Measurements from ENCODE around the gene CATSPER1. TPM values are rescaled to one million over a fixed set of nuclear protein-coding genes. Genes with fewer than 3 reads are reported as not detected.

The CATSPER1 gene
- total RNA-seq, 2 donors from 2014 or later, result not detected

DNA sequence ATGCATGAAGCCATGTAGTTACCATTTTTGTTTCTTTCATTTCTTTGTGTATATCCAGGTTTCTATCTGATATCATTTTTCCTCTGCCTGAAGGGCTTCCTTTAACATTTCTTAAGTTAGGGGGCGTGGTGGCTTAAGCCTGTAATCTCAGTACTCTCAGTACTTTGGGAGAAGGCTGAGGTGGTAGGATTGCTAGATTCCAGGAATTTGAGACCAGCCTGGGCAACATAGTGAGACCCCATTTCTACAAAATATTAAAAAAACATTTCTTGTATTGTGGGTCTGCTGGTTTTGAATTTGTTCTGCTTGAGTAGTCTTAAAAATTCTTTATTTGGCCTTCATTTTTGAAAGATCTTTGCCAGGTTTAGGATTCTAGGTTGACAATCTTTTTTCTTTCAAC lies 38.3 kb upstream of the CATSPER1 start:
- WGBS, 2 experiments (ENCODE audit: insufficient coverage in 1 of 2, insufficient read length in 1 of 2), result 93% methylated on average over 1 of the region's 1 CpG; no CpG with 5 or more reads in 1 of the 2 experiments
- Histone ChIP-seq H3K27ac (ENCODE audit: low read depth, low read length) (no peak overlapping the region), H3K4me1 (ENCODE audit: control insufficient read depth, insufficient read depth, low read length) (peaks cover 5% of the 10 kb centered on the region), H3K36me3 (ENCODE audit: control insufficient read depth, insufficient read depth, low read length) (peaks cover 97% of the 10 kb centered on the region), H3K9me3 (ENCODE audit: control insufficient read depth, low read length) (peaks cover 24% of the 10 kb centered on the region), H3K9ac (ENCODE audit: extremely low read depth, low read length, poor library complexity, severe bottlenecking) (no peak overlapping the region), H3K27me3 (ENCODE audit: control insufficient read depth, insufficient read depth, low read length, poor library complexity, severe bottlenecking) (no peaks in the 10 kb centered on the region), H3K4me3 (ENCODE audit: low read length) (no peak overlapping the region)
- H3K27ac Mint-ChIP-seq, result no peak overlapping the region
- peaks cover 1% of the 10 kb centered on the region for H3K9me3 Mint-ChIP-seq
- TF ChIP-seq, protein P1, sequence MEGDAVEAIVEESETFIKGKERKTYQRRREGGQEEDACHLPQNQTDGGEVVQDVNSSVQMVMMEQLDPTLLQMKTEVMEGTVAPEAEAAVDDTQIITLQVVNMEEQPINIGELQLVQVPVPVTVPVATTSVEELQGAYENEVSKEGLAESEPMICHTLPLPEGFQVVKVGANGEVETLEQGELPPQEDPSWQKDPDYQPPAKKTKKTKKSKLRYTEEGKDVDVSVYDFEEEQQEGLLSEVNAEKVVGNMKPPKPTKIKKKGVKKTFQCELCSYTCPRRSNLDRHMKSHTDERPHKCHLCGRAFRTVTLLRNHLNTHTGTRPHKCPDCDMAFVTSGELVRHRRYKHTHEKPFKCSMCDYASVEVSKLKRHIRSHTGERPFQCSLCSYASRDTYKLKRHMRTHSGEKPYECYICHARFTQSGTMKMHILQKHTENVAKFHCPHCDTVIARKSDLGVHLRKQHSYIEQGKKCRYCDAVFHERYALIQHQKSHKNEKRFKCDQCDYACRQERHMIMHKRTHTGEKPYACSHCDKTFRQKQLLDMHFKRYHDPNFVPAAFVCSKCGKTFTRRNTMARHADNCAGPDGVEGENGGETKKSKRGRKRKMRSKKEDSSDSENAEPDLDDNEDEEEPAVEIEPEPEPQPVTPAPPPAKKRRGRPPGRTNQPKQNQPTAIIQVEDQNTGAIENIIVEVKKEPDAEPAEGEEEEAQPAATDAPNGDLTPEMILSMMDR (conservative IDR thresholded peaks at IDR 0.05), result no peak
- no peak for DNase-seq
- H3K4me3 Mint-ChIP-seq, result no peak overlapping the region
- peaks cover 9% of the 10 kb centered on the region for H3K4me1 Mint-ChIP-seq
- no peaks in the 10 kb centered on the region for H3K27me3 Mint-ChIP-seq (ENCODE audit: insufficient read depth)
- peaks cover 89% of the 10 kb centered on the region for H3K36me3 Mint-ChIP-seq (ENCODE audit: low read depth)

DNA sequence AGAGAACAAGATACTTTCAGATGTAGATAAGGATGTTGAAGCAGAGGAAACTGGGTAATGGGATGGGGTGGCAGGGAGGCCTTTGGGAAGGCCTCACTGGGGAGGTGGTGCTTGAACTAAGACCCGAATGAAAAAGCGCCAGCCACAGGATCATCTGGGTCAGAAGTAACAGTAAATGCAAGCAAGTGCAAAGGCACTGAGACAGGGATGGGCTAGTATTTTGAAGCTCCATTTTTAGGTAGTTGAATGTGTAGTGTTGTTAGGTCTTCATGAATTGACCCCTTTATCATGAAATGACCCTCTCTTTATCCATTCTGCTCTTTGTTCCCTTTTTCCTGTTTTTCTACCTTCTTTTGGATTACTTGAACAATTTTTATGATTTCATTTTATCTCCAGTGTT lies 37.6 kb upstream of the CATSPER1 start:
- Mint-ChIP-seq H3K27ac (no peak overlapping the region), H3K36me3 (ENCODE audit: low read depth) (peaks cover 90% of the 10 kb centered on the region)
- TF ChIP-seq, protein P1 (conservative IDR thresholded peaks at IDR 0.05), result no peak

DNA sequence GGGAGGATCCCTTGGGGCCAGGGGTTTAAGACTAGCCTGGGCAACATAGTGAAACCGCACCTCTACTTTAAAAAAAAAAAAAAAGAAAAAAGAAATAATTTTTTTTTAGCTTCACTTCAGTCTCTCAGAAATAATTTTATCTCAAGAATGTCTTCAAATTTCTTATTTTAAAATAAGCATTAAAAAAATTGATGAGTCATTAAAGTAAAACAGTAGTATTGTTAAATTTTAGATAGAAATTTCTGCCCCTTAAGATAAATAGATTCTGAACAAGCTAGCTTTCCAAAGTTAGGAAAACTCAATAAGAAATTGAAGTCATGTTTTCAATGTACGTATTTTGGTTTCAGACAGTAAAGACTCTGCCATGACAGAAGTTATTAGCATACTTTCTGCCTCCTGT lies 36.1 kb upstream of the CATSPER1 start:
- Histone ChIP-seq H3K9ac (ENCODE audit: extremely low read depth, low read length, poor library complexity, severe bottlenecking) (no peak overlapping the region), H3K36me3 (ENCODE audit: control insufficient read depth, insufficient read depth, low read length) (peaks cover 97% of the 10 kb centered on the region), H3K9me3 (ENCODE audit: control insufficient read depth, low read length) (peaks cover 24% of the 10 kb centered on the region), H3K4me3 (ENCODE audit: low read length) (no peak overlapping the region), H3K27ac (ENCODE audit: low read depth, low read length) (no peak overlapping the region), H3K4me1 (ENCODE audit: control insufficient read depth, insufficient read depth, low read length) (no peaks in the 10 kb centered on the region), H3K27me3 (ENCODE audit: control insufficient read depth, insufficient read depth, low read length, poor library complexity, severe bottlenecking) (no peaks in the 10 kb centered on the region)
- 95 to 100% methylated on average over 1 of the region's 2 CpGs for WGBS, 2 experiments (ENCODE audit: insufficient coverage in 1 of 2, insufficient read length in 1 of 2)
- Mint-ChIP-seq H3K36me3 (ENCODE audit: low read depth) (peaks cover 87% of the 10 kb centered on the region), H3K27me3 (ENCODE audit: insufficient read depth) (no peaks in the 10 kb centered on the region), H3K27ac (no peak overlapping the region), H3K4me3 (no peak overlapping the region), H3K4me1 (no peaks in the 10 kb centered on the region), H3K9me3 (peaks cover 1% of the 10 kb centered on the region)
- no peak for DNase-seq
- TF ChIP-seq, protein P1 (conservative IDR thresholded peaks at IDR 0.05), result no peak

More for the DNA sequence above, 37.6 kb upstream of the CATSPER1 start:
- no peak overlapping the region for H3K4me3 Mint-ChIP-seq
- H3K9me3 Mint-ChIP-seq, result peaks cover 1% of the 10 kb centered on the region
- no peak for DNase-seq
- Histone ChIP-seq H3K9me3 (ENCODE audit: control insufficient read depth, low read length) (peaks cover 24% of the 10 kb centered on the region), H3K4me1 (ENCODE audit: control insufficient read depth, insufficient read depth, low read length) (peaks cover under 1% of the 10 kb centered on the region), H3K9ac (ENCODE audit: extremely low read depth, low read length, poor library complexity, severe bottlenecking) (no peak overlapping the region), H3K27ac (ENCODE audit: low read depth, low read length) (no peak overlapping the region), H3K4me3 (ENCODE audit: low read length) (no peak overlapping the region), H3K27me3 (ENCODE audit: control insufficient read depth, insufficient read depth, low read length, poor library complexity, severe bottlenecking) (no peaks in the 10 kb centered on the region), H3K36me3 (ENCODE audit: control insufficient read depth, insufficient read depth, low read length) (peaks cover 98% of the 10 kb centered on the region)
- no peaks in the 10 kb centered on the region for H3K27me3 Mint-ChIP-seq (ENCODE audit: insufficient read depth)
- 94% methylated on average over 2 of the region's 2 CpGs for WGBS, 2 experiments (ENCODE audit: insufficient coverage in 1 of 2, insufficient read length in 1 of 2)
- peaks cover 3% of the 10 kb centered on the region for H3K4me1 Mint-ChIP-seq
